ENCODE data around the gene NAXE. TPM values are rescaled to one million over a fixed set of nuclear protein-coding genes. Genes with fewer than 3 reads are reported as not detected.
"Not testable (repeated sequence)": the region's sequence is repeated elsewhere in the genome, so short reads cannot be mapped to it uniquely, and the experiment has no call there.

NAXE gene
- total RNA-seq, 1 donor from 2014 or later = 108 TPM

- TF ChIP-seq CTCF (IDR thresholded peaks at IDR 0.05; ENCODE audit: unreplicated experiment) = no peak
- DNase-seq (ENCODE audit: low spot score, unreplicated experiment) = no peak
- no peaks in the 10 kb centered on the region for H3K4me1 Mint-ChIP-seq (ENCODE audit: low read depth)
- no peak overlapping the region for H3K4me3 Mint-ChIP-seq (ENCODE audit: low read depth)
- no peaks in the 10 kb centered on the region for H3K9me3 Mint-ChIP-seq (ENCODE audit: low read depth)
- peaks cover 9% of the 10 kb centered on the region for H3K36me3 Mint-ChIP-seq (ENCODE audit: insufficient read depth)
- no peaks in the 10 kb centered on the region for H3K27me3 Mint-ChIP-seq
- H3K27ac Mint-ChIP-seq = no peak overlapping the region
Measured at GRCh38 chr1:156551869-156552268, 39.7 kb upstream of the NAXE start.

- no peak for DNase-seq (ENCODE audit: low spot score, unreplicated experiment)
- H3K4me1 Mint-ChIP-seq (ENCODE audit: low read depth) = no peaks in the 10 kb centered on the region
- H3K27me3 Mint-ChIP-seq = no peaks in the 10 kb centered on the region
- no peak overlapping the region for H3K27ac Mint-ChIP-seq
- no peak overlapping the region for H3K4me3 Mint-ChIP-seq (ENCODE audit: low read depth)
- peaks cover 8% of the 10 kb centered on the region for H3K36me3 Mint-ChIP-seq (ENCODE audit: insufficient read depth)
- no peak for TF ChIP-seq CTCF (IDR thresholded peaks at IDR 0.05; ENCODE audit: unreplicated experiment)
- H3K9me3 Mint-ChIP-seq (ENCODE audit: low read depth) = no peaks in the 10 kb centered on the region
Measured at GRCh38 chr1:156552518-156552917, 39.1 kb upstream of the NAXE start.

- H3K4me3 Mint-ChIP-seq (ENCODE audit: low read depth); H3K27ac Mint-ChIP-seq; DNase-seq (ENCODE audit: low spot score, unreplicated experiment); H3K9me3 Mint-ChIP-seq (ENCODE audit: low read depth); H3K4me1 Mint-ChIP-seq (ENCODE audit: low read depth); H3K36me3 Mint-ChIP-seq (ENCODE audit: insufficient read depth); H3K27me3 Mint-ChIP-seq: not testable (repeated sequence)
Measured at GRCh38 chr1:156552937-156553336, 38.6 kb upstream of the NAXE start.

GRCh38 chr1:156553860-156554485, 37.6 kb upstream of the NAXE start:
- H3K4me3 Mint-ChIP-seq (ENCODE audit: low read depth) = no peak overlapping the region
- H3K36me3 Mint-ChIP-seq (ENCODE audit: insufficient read depth) = peaks cover 8% of the 10 kb centered on the region
- no peaks in the 10 kb centered on the region for H3K4me1 Mint-ChIP-seq (ENCODE audit: low read depth)
- no peaks in the 10 kb centered on the region for H3K9me3 Mint-ChIP-seq (ENCODE audit: low read depth)
- H3K27ac Mint-ChIP-seq = no peak overlapping the region
- DNase-seq (ENCODE audit: low spot score, unreplicated experiment) = no peak
- no peaks in the 10 kb centered on the region for H3K27me3 Mint-ChIP-seq
- TF ChIP-seq CTCF (IDR thresholded peaks at IDR 0.05; ENCODE audit: unreplicated experiment) = no peak

- H3K27me3 Mint-ChIP-seq = no peaks in the 10 kb centered on the region
- H3K27ac Mint-ChIP-seq = no peak overlapping the region
- peaks cover 10% of the 10 kb centered on the region for H3K36me3 Mint-ChIP-seq (ENCODE audit: insufficient read depth)
- no peaks in the 10 kb centered on the region for H3K4me1 Mint-ChIP-seq (ENCODE audit: low read depth)
- no peak overlapping the region for H3K4me3 Mint-ChIP-seq (ENCODE audit: low read depth)
- TF ChIP-seq CTCF (IDR thresholded peaks at IDR 0.05; ENCODE audit: unreplicated experiment) = no peak
- H3K9me3 Mint-ChIP-seq (ENCODE audit: low read depth) = no peaks in the 10 kb centered on the region
- DNase-seq (ENCODE audit: low spot score, unreplicated experiment) = no peak
Measured at GRCh38 chr1:156554971-156555370, 36.6 kb upstream of the NAXE start.

- no peaks in the 10 kb centered on the region for H3K4me1 Mint-ChIP-seq (ENCODE audit: low read depth)
- H3K36me3 Mint-ChIP-seq (ENCODE audit: insufficient read depth) = peaks cover 10% of the 10 kb centered on the region
- no peak for TF ChIP-seq CTCF (IDR thresholded peaks at IDR 0.05; ENCODE audit: unreplicated experiment)
Measured at GRCh38 chr1:156555715-156556114, 35.9 kb upstream of the NAXE start.

More at GRCh38 chr1:156555715-156556114, 35.9 kb upstream of the NAXE start:
- Mint-ChIP-seq H3K27me3 (no peaks in the 10 kb centered on the region), H3K27ac (no peak overlapping the region), H3K9me3 (ENCODE audit: low read depth) (no peaks in the 10 kb centered on the region), H3K4me3 (ENCODE audit: low read depth) (no peak overlapping the region)
- no peak for DNase-seq (ENCODE audit: low spot score, unreplicated experiment)
